Neural cell (in vitro differentiated cells): ENCODE measurements around the gene PAPPA2. TPM values are rescaled to one million over a fixed set of nuclear protein-coding genes. Genes with fewer than 3 reads are reported as not detected.
A peak's percentile ranks its signal among the peaks of the same experiment; 100 is the strongest.

Experiments used
- H2AFZ ChIP-seq: fragments of 200-600, 300-800 bp; sonication (generic), shearing (Covaris generic); 2 replicates; pipeline ENCODE4 v1.6.0; 2014; ENCODE audit warnings: low read depth, mild to moderate bottlenecking, antibody characterized with exemption, low read length, moderate library complexity
- H3F3A ChIP-seq: fragments of 200-600 bp; shearing (Covaris generic); 2 replicates; pipeline ENCODE4 v1.6.1; 2016; ENCODE audit warnings: mild to moderate bottlenecking, moderate library complexity, mixed read lengths, antibody characterized with exemption, low read length; ENCODE audit not compliant: insufficient read depth, poor library complexity, severe bottlenecking
- H3K27ac ChIP-seq: fragments of 200-600, 300-800 bp; sonication (generic), shearing (Covaris generic); 2 replicates; pipeline ENCODE4 v1.5.1; 2014; ENCODE audit warnings: mild to moderate bottlenecking, low read length, moderate library complexity
- H3K27me3 ChIP-seq: fragments of 300-800, 200-600 bp; sonication (generic), shearing (Covaris generic); 2 replicates; pipeline ENCODE4 v1.6.0; 2014; ENCODE audit warnings: mild to moderate bottlenecking, low read depth, low read length, moderate library complexity; ENCODE audit not compliant: insufficient read depth
- H3K36me3 ChIP-seq: fragments of 300-800, 200-600 bp; sonication (generic), shearing (Covaris generic); 2 replicates; pipeline ENCODE4 v1.5.1; 2014; ENCODE audit warnings: mild to moderate bottlenecking, antibody characterized with exemption, low read length, moderate library complexity; ENCODE audit not compliant: insufficient read depth
- H3K4me2 ChIP-seq: fragments of 300-800, 200-600 bp; sonication (generic), shearing (Covaris generic); 2 replicates; pipeline ENCODE4 v1.6.0; 2014; ENCODE audit warnings: mild to moderate bottlenecking, low read length
- H3K4me3 ChIP-seq: fragments of 300-800, 200-600 bp; sonication (generic), shearing (Covaris generic); 2 replicates; pipeline ENCODE4 v1.5.1; 2014; ENCODE audit warnings: mild to moderate bottlenecking, low read length, moderate library complexity
- H3K79me2 ChIP-seq: fragments of 200-600 bp; shearing (Covaris generic); replicated peaks from 2 replicates; pipeline ENCODE4 v1.6.0; 2014; ENCODE audit warnings: mild to moderate bottlenecking, low read length, moderate library complexity; ENCODE audit not compliant: insufficient read depth
- H3K9ac ChIP-seq: fragments of 300-800, 200-600 bp; sonication (generic), shearing (Covaris generic); 2 replicates; pipeline ENCODE4 v1.6.1; 2016; ENCODE audit warnings: mild to moderate bottlenecking, low read length, mixed read lengths
- H3K9me2 ChIP-seq: fragments of 200-600 bp; shearing (Covaris generic); 2 replicates; pipeline ENCODE4 v1.6.1; 2016; ENCODE audit warnings: mild to moderate bottlenecking, low read length, mixed read lengths; ENCODE audit not compliant: insufficient read depth
- H3K9me3 ChIP-seq: fragments of 200-600, 300-800 bp; sonication (generic), shearing (Covaris generic); 2 replicates; pipeline ENCODE4 v1.6.1; 2016; ENCODE audit warnings: mild to moderate bottlenecking, mixed run types, low read length, moderate library complexity, mixed read lengths
- H4K20me1 ChIP-seq: fragments of 200-600 bp; shearing (Covaris generic); 2 replicates; pipeline ENCODE4 v1.6.1; 2016; ENCODE audit warnings: mild to moderate bottlenecking, mixed run types; ENCODE audit not compliant: insufficient read depth
- CTCF ChIP-seq: fragments of 450-650 bp; IDR thresholded peaks from 2 replicates; pipeline ENCODE4 v1.5.1; 2014; ENCODE audit warnings: antibody characterized with exemption, mild to moderate bottlenecking, moderate library complexity; ENCODE audit not compliant: poor library complexity, severe bottlenecking
- EP300 ChIP-seq: fragments of 450-650 bp; conservative IDR thresholded peaks from 2 replicates; pipeline ENCODE4 v1.6.1; 2014; ENCODE audit warnings: antibody characterized with exemption, mild to moderate bottlenecking, moderate library complexity; ENCODE audit not compliant: poor library complexity, severe bottlenecking
- EZH2 ChIP-seq: fragments of 200-600, 300-800 bp; shearing (Covaris generic), sonication (generic); IDR thresholded peaks from 2 replicates; pipeline ENCODE4 v1.6.1; 2014; ENCODE audit warnings: antibody characterized with exemption, low read length, borderline replicate concordance, mild to moderate bottlenecking; ENCODE audit not compliant: insufficient read depth, poor library complexity, severe bottlenecking
- POLR2AphosphoS5 ChIP-seq: IDR thresholded peaks from 2 replicates; pipeline ENCODE4 v1.6.1; 2012
- RAD21 ChIP-seq: fragments of 450-650 bp; conservative IDR thresholded peaks from 2 replicates; pipeline ENCODE4 v1.6.1; 2014; ENCODE audit warnings: antibody characterized with exemption, mild to moderate bottlenecking, moderate library complexity
- REST ChIP-seq: IDR thresholded peaks from 2 replicates; pipeline ENCODE4 v1.6.1; 2012; ENCODE audit warnings: borderline replicate concordance
- SMC3 ChIP-seq: fragments of 450-650 bp; conservative IDR thresholded peaks from 2 replicates; pipeline ENCODE4 v1.6.1; 2014; ENCODE audit warnings: antibody characterized with exemption, mild to moderate bottlenecking, moderate library complexity; ENCODE audit not compliant: poor library complexity
- TAF1 ChIP-seq: IDR thresholded peaks from 2 replicates; pipeline ENCODE4 v1.6.1; 2012; ENCODE audit warnings: low read depth
- polyA plus RNA-seq: library from polyadenylated mRNA; depleted of rRNA; stranded (reverse); fragments of >200 nt; gene quantifications from 2 replicates; pipeline ENCODE4 v1.2.3, GENCODE V29; 2014

The PAPPA2 gene
- polyA plus RNA-seq, 1 donor from 2014 or later: 0.59 TPM

GRCh38 chr1:176800978-176801513 is 338.1 kb downstream of the PAPPA2 start:
- H3K27me3 ChIP-seq: no peaks in the 10 kb centered on the region
- peaks cover 3% of the 10 kb centered on the region for H3F3A ChIP-seq
- no peaks in the 10 kb centered on the region for H4K20me1 ChIP-seq
- peak overlapping the region; percentile 72 for H3K9ac ChIP-seq
- H3K9me2 ChIP-seq: no peaks in the 10 kb centered on the region
- H3K36me3 ChIP-seq: no peaks in the 10 kb centered on the region
- H3K27ac ChIP-seq: peak overlapping the region; percentile 97
- no peaks in the 10 kb centered on the region for H3K9me3 ChIP-seq
- no peaks in the 10 kb centered on the region for H3K79me2 ChIP-seq
- H3K4me3 ChIP-seq: peak overlapping the region; percentile 40
- TF ChIP-seq SMC3 (peak; percentile 10), EZH2 (no peak), POLR2AphosphoS5 (peak; percentile 94), RAD21 (peak; percentile 25), REST (peak; percentile 99), EP300 (peak; percentile 95), CTCF (no peak)
- H3K4me2 ChIP-seq: peak overlapping the region; percentile 60
- peak overlapping the region; percentile 74 for H2AFZ ChIP-seq

- Histone ChIP-seq H3K9me2 (no peaks in the 10 kb centered on the region), H4K20me1 (no peaks in the 10 kb centered on the region), H3K36me3 (no peaks in the 10 kb centered on the region), H2AFZ (peak overlapping the region; percentile 74), H3K9ac (peak overlapping the region; percentile 72), H3K9me3 (no peaks in the 10 kb centered on the region), H3K4me2 (peak overlapping the region; percentile 60), H3K27ac (peak overlapping the region; percentile 97), H3F3A (peaks cover 3% of the 10 kb centered on the region), H3K79me2 (no peaks in the 10 kb centered on the region), H3K27me3 (no peaks in the 10 kb centered on the region), H3K4me3 (peak overlapping the region; percentile 40)
- TF ChIP-seq EP300 (peak; percentile 64), SMC3 (peak; percentile 3), CTCF (no peak), REST (peak; percentile 94), POLR2AphosphoS5 (peak; percentile 54), EZH2 (no peak), TAF1 (no peak)
Measured at GRCh38 chr1:176801514-176802020, 338.6 kb downstream of the PAPPA2 start.
